ENCODE measurements around the gene RAD54L2.
"Not testable (repeated sequence)": the region's sequence is repeated elsewhere in the genome, so short reads cannot be mapped to it uniquely, and the experiment has no call there.

DNA sequence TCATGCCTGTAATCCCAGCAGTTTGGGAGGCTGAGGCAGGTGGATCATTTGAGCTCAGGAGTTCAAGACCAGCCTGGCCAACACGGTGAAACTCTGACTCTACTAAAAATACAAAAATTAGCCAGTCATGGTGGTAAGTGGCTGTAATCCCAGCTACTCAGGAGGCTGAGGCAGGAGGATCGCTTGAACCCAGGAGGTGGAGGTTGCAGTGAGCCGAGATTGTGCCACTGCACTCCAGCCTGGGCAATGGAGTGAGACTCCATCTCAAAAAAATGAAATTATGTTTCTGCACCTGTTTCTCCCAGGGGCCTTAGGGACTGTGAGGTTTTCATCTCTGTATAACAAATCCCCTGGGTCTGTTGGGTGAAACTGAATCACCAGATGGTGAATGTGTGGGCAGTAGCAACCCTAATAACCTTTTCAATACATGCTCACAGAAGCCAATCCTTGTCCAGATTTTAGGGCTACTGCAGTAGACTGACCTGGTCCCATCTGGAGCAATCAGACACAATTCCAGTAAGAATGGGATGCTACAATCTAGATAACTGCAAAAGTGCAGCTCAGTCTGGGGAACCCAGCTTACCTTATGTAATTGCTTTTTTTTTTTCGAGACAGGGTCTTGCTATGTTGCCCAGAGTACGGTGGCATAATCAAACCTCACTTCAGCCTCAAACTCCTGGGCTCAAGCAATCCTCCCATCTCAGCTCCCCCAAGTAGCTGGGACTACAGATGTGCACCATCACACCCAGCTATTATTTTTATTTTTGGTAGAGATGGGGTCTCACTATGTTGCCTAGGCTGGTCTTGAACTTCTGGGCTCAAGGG is 17.4 kb upstream of the RAD54L2 start:
- not testable (repeated sequence) for TF ChIP-seq EP300, POLR2A (IDR thresholded peaks at IDR 0.05)
- TF ChIP-seq, protein P1, sequence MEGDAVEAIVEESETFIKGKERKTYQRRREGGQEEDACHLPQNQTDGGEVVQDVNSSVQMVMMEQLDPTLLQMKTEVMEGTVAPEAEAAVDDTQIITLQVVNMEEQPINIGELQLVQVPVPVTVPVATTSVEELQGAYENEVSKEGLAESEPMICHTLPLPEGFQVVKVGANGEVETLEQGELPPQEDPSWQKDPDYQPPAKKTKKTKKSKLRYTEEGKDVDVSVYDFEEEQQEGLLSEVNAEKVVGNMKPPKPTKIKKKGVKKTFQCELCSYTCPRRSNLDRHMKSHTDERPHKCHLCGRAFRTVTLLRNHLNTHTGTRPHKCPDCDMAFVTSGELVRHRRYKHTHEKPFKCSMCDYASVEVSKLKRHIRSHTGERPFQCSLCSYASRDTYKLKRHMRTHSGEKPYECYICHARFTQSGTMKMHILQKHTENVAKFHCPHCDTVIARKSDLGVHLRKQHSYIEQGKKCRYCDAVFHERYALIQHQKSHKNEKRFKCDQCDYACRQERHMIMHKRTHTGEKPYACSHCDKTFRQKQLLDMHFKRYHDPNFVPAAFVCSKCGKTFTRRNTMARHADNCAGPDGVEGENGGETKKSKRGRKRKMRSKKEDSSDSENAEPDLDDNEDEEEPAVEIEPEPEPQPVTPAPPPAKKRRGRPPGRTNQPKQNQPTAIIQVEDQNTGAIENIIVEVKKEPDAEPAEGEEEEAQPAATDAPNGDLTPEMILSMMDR (IDR thresholded peaks at IDR 0.05) = not testable (repeated sequence)

Data from gastroesophageal sphincter (tissue), 3 donors.